ENCODE measurements around the gene GPC6. TPM values are rescaled to one million over a fixed set of nuclear protein-coding genes. Genes with fewer than 3 reads are reported as not detected.

GPC6 gene
- total RNA-seq, 2 donors from 2014 or later, result 3.4 to 5.3 TPM

DNA sequence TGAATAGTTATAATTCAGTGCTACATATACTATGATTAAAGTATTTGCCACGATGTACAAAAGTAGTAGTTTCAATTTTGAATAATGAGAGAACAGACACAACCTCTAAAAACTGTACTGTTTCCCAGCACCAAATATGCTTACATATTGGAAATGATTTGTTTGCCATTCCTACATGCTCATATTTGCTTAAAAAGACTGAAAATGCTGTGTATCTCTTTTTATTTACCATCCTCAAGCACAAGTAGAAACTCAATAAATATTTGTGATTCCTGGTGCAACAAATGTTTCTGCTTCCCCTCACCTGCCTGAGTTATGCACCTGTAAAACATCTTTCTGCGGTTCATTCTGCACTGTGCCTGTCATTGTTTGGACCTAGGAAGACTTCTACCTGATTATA is 740.7 kb downstream of the GPC6 start:
- Histone ChIP-seq H3K27ac (no peak overlapping the region), H3K9me3 (no peaks in the 10 kb centered on the region), H3K4me3 (no peak overlapping the region), H3K4me1 (replicated peaks) (no peaks in the 10 kb centered on the region), H3K36me3 (no peaks in the 10 kb centered on the region), H3K27me3 (replicated peaks; ENCODE audit: insufficient read depth) (no peaks in the 10 kb centered on the region)
- 72% methylated on average over 2 of the region's 2 CpGs for WGBS
- TF ChIP-seq POLR2A (IDR thresholded peaks at IDR 0.05), result no peak
- TF ChIP-seq, protein P1, sequence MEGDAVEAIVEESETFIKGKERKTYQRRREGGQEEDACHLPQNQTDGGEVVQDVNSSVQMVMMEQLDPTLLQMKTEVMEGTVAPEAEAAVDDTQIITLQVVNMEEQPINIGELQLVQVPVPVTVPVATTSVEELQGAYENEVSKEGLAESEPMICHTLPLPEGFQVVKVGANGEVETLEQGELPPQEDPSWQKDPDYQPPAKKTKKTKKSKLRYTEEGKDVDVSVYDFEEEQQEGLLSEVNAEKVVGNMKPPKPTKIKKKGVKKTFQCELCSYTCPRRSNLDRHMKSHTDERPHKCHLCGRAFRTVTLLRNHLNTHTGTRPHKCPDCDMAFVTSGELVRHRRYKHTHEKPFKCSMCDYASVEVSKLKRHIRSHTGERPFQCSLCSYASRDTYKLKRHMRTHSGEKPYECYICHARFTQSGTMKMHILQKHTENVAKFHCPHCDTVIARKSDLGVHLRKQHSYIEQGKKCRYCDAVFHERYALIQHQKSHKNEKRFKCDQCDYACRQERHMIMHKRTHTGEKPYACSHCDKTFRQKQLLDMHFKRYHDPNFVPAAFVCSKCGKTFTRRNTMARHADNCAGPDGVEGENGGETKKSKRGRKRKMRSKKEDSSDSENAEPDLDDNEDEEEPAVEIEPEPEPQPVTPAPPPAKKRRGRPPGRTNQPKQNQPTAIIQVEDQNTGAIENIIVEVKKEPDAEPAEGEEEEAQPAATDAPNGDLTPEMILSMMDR (IDR thresholded peaks at IDR 0.05), result no peak
- no peak for TF ChIP-seq POLR2AphosphoS5 (IDR thresholded peaks at IDR 0.05)
- intact Hi-C loops (cut with DNase I), result no loop called here
- no peak for DNase-seq (ENCODE audit: low spot score)

GRCh38 chr13:93975242-93975641 is 748.6 kb downstream of the GPC6 start:
- DNase-seq (ENCODE audit: low spot score), result no peak
- Histone ChIP-seq H3K4me1 (replicated peaks) (no peaks in the 10 kb centered on the region), H3K27ac (no peak overlapping the region), H3K36me3 (no peaks in the 10 kb centered on the region), H3K9me3 (no peaks in the 10 kb centered on the region), H3K4me3 (no peak overlapping the region), H3K27me3 (replicated peaks; ENCODE audit: insufficient read depth) (no peaks in the 10 kb centered on the region)
- 94% methylated on average over 2 of the region's 2 CpGs for WGBS
- TF ChIP-seq, protein P1 (IDR thresholded peaks at IDR 0.05), result no peak
- TF ChIP-seq POLR2A (IDR thresholded peaks at IDR 0.05) (no peak), POLR2AphosphoS5 (IDR thresholded peaks at IDR 0.05) (no peak)
- intact Hi-C loops (cut with DNase I), result no loop called here

DNA sequence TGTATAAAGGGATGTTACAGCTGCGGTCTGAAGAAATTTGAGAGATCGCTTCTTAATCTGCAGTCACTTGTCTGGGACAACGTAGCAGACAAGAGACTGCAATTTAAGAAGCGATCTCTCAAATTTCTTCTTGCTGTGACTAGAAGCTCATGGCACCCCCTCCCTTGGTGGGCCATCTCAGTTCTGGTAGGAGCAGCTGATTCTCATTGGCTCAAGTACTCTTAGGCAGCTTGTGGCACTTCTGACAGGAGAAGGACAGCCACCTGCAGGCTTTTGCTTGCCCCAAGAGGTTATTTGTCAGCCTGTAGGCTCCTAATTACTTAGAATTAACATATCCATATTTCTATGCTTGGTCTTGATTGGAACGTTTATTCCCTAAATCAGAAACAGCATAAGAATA is 749.9 kb downstream of the GPC6 start:
- WGBS, result 87% methylated on average over 5 of the region's 5 CpGs
- no peak for TF ChIP-seq POLR2AphosphoS5 (IDR thresholded peaks at IDR 0.05)
- TF ChIP-seq, protein P1 (IDR thresholded peaks at IDR 0.05), result no peak
- TF ChIP-seq POLR2A (IDR thresholded peaks at IDR 0.05), result no peak
- no peak for DNase-seq (ENCODE audit: low spot score)
- Histone ChIP-seq H3K4me3 (no peak overlapping the region), H3K9me3 (no peaks in the 10 kb centered on the region), H3K27me3 (replicated peaks; ENCODE audit: insufficient read depth) (no peaks in the 10 kb centered on the region), H3K36me3 (no peaks in the 10 kb centered on the region), H3K27ac (no peak overlapping the region), H3K4me1 (replicated peaks) (no peaks in the 10 kb centered on the region)
- intact Hi-C loops (cut with DNase I), result no loop called here

DNA sequence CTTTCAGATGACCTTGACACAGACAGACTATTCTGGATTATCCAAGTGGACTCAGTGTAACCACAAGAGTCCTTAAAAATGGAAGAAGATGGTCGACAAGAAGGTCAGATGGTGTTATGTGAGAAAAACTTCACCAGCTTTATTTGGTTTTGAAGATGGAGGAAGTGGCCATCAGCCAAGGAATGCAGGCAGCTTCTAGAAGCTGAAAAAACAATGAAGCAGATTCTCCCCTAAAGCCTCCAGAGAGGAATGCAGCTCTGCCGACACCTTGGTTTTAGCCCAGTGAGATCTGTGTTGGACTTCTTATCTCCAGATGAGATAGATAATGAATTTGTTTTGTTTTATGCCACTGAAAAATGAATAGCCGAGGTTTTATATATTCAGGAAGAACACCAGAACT is 751.4 kb downstream of the GPC6 start:
- WGBS, result 63% methylated on average over 3 of the region's 3 CpGs
- Histone ChIP-seq H3K9me3 (no peaks in the 10 kb centered on the region), H3K36me3 (no peaks in the 10 kb centered on the region), H3K27ac (no peak overlapping the region), H3K27me3 (replicated peaks; ENCODE audit: insufficient read depth) (no peaks in the 10 kb centered on the region), H3K4me3 (no peak overlapping the region), H3K4me1 (replicated peaks) (no peaks in the 10 kb centered on the region)
- intact Hi-C loops (cut with DNase I), result no loop called here
- DNase-seq (ENCODE audit: low spot score), result no peak
- TF ChIP-seq POLR2AphosphoS5 (IDR thresholded peaks at IDR 0.05), result no peak
- no peak for TF ChIP-seq POLR2A (IDR thresholded peaks at IDR 0.05)
- TF ChIP-seq, protein P1 (IDR thresholded peaks at IDR 0.05), result no peak

GRCh38 chr13:93981426-93981977 is 754.9 kb downstream of the GPC6 start:
- TF ChIP-seq POLR2AphosphoS5 (IDR thresholded peaks at IDR 0.05) (no peak), POLR2A (IDR thresholded peaks at IDR 0.05) (no peak)
- TF ChIP-seq, protein P1 (IDR thresholded peaks at IDR 0.05), result no peak
- H3K4me1 ChIP-seq (replicated peaks), result no peaks in the 10 kb centered on the region
- H3K27ac ChIP-seq, result no peak overlapping the region
- no peaks in the 10 kb centered on the region for H3K27me3 ChIP-seq (replicated peaks; ENCODE audit: insufficient read depth)
- 88% methylated on average over 1 of the region's 1 CpG for WGBS
- DNase-seq (ENCODE audit: low spot score), result no peak
- H3K36me3 ChIP-seq, result no peaks in the 10 kb centered on the region
- H3K9me3 ChIP-seq, result no peaks in the 10 kb centered on the region
- intact Hi-C loops (cut with DNase I), result no loop called here
- H3K4me3 ChIP-seq, result no peak overlapping the region
